ENCODE results near the gene SMLR1. TPM values are rescaled to one million over a fixed set of nuclear protein-coding genes. Genes with fewer than 3 reads are reported as not detected.

Gene SMLR1
- total RNA-seq, result not detected

DNA sequence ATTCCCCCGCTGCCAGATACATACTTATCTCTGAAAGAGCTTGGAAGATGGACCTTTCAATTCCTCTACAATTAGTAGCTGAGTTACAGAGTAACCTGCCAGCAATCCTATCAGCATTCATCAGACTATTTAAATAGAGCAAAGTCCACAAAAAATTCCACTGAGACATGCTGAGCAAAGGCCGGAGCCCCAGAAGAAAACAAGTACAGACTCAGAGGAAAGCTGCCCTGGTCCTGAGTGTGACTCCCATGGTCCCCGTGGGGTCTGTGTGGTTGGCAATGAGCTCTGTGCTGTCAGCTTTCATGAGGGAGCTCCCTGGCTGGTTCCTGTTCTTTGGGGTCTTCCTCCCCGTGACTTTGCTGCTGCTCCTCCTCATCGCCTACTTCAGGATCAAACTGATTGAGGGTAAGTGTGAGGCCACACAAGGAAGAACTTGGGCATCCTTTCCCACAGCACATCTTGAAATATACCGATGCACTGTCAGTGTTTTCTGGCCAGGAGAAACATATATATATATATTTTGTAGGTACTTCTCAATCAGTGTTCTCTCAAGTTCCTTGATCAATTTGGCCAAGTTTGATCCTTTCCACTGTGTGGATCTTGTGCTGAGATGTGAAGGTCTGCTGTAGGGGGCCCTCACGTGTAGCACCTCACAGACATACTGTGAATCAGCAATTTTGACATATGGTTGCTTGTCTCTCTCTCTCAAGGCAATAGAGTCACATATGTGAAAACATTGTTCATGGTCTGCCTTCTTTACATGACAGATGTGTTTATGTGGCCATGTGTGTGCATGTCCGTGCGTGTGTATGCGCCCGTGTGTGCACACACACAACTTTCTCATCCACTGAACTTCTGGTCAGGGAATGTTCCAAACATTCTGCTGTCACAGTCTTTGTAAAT lies at the start of gene SMLR1:
TSS of gene SMLR1 (plus strand) at position 160 of the 903 bp plus-strand sequence. CDS start at position 168, 8 bp downstream.
- TF ChIP-seq CTCF (IDR thresholded peaks at IDR 0.05) (no peak), POLR2A (IDR thresholded peaks at IDR 0.05) (no peak)
- no peak within 1 kb of the TSS for H3K4me3 ChIP-seq

DNA sequence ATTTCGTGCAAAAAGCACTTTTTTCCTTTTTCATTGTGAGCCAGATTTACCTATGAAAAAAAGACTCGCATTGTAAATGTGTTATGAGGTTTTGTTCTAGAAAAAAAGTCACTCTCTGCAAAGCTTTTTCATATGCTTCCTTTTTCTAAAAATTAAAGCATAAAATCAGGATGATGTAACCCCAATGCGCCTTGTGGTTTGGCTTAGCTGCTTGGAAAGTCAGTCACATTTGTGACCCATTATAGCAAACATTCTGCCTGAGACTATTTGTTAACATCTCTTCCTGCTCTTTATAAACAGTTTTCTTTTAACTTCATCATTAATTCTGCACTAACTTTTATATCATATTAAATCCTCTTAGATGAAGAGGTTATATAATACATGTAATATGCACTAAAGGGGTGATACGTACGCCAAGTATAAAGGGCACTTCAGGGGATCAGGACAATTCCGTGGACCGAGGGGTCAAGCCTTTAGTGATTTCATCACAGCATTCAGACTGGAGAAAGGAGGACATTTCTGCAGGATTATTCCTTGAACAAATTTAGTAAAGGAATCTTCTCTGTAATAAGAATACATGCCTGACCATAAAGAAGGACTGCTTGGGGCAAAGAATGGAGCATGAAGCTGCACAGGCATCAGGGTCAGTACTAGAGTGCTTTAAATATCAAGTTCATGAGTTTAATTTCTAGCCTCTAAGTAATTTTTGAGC lies 48.1 kb upstream of the SMLR1 start:
- H3K9me3 ChIP-seq, result no peaks in the 10 kb centered on the region
- no peaks in the 10 kb centered on the region for H3K36me3 ChIP-seq
- H3K27me3 ChIP-seq, result no peaks in the 10 kb centered on the region
- peak in 1 of 2 donors; percentile 23 for DNase-seq
- no peak for TF ChIP-seq POLR2A (IDR thresholded peaks at IDR 0.05)
- no peak for TF ChIP-seq CTCF (IDR thresholded peaks at IDR 0.05)
- no peaks in the 10 kb centered on the region for H3K4me1 ChIP-seq
- H3K27ac ChIP-seq, result peak overlapping the region in 1 of 2 donors; percentile 45
- intact Hi-C loops (cut with DNase I; ENCODE audit: low total_unique reads), result no loop called here
- no peak overlapping the region for H3K4me3 ChIP-seq

More for the DNA sequence above, at the start of gene SMLR1:
- no peaks in the 10 kb centered on the region for H3K27me3 ChIP-seq
- H3K9me3 ChIP-seq, result no peaks in the 10 kb centered on the region
- intact Hi-C loops (cut with DNase I; ENCODE audit: low total_unique reads), result no loop called here
- H3K4me1 ChIP-seq, result no peaks in the 10 kb centered on the region
- H3K36me3 ChIP-seq, result no peaks in the 10 kb centered on the region
- DNase-seq, result no peak
- H3K27ac ChIP-seq, result no peak within 1 kb of the TSS

GRCh38 chr6:130779658-130780033 lies 47.6 kb upstream of the SMLR1 start:
- Histone ChIP-seq H3K9me3 (no peaks in the 10 kb centered on the region), H3K27ac (peak overlapping the region; percentile 5 to 45), H3K36me3 (no peaks in the 10 kb centered on the region), H3K4me1 (no peaks in the 10 kb centered on the region), H3K27me3 (no peaks in the 10 kb centered on the region), H3K4me3 (no peak overlapping the region)
- intact Hi-C loops (cut with DNase I; ENCODE audit: low total_unique reads), result no loop called here
- no peak for DNase-seq
- no peak for TF ChIP-seq CTCF (IDR thresholded peaks at IDR 0.05)
- no peak for TF ChIP-seq POLR2A (IDR thresholded peaks at IDR 0.05)

- intact Hi-C loops (cut with DNase I; ENCODE audit: low total_unique reads), result no loop called here
- Histone ChIP-seq H3K27ac (peak overlapping the region in 1 of 2 donors; percentile 5), H3K9me3 (no peaks in the 10 kb centered on the region), H3K4me1 (no peaks in the 10 kb centered on the region), H3K4me3 (no peak overlapping the region), H3K27me3 (no peaks in the 10 kb centered on the region), H3K36me3 (no peaks in the 10 kb centered on the region)
- no peak for DNase-seq
- no peak for TF ChIP-seq CTCF (IDR thresholded peaks at IDR 0.05)
- TF ChIP-seq POLR2A (IDR thresholded peaks at IDR 0.05), result no peak
These were observed 47.1 kb upstream of the SMLR1 start for GRCh38 chr6:130780122-130780521.

DNA sequence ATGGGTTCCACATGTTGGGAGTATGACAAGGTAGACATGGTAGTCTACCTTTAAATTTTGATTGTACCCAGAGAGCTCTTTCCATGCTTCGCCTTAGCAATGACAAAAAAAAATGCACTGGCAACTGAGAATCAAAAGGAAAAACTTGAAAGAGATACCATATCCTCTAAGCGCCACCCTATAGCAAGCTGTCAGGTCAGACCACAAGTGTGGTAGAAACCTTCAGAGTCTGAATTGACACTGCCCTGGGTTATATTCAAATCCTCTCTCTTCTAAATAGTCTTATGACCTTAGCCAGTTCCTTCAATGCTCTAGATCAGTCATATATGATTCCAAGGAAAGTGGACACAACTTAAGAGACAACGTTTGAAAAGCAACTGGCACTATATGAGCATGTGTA lies 45.6 kb upstream of the SMLR1 start:
- no peaks in the 10 kb centered on the region for H3K27me3 ChIP-seq
- H3K36me3 ChIP-seq, result no peaks in the 10 kb centered on the region
- TF ChIP-seq POLR2A (IDR thresholded peaks at IDR 0.05) (no peak), CTCF (IDR thresholded peaks at IDR 0.05) (no peak)
- no peak overlapping the region for H3K4me3 ChIP-seq
- intact Hi-C loops (cut with DNase I; ENCODE audit: low total_unique reads), result no loop called here
- no peak for DNase-seq
- no peaks in the 10 kb centered on the region for H3K9me3 ChIP-seq
- H3K4me1 ChIP-seq, result no peaks in the 10 kb centered on the region
- H3K27ac ChIP-seq, result no peak overlapping the region

All from uterus (tissue), 4 donors.